HG03280 (cell line): ENCODE measurements around the gene RFTN1.

ENCODE experiments used
- ATAC-seq: cut with Tn5 transposase; IDR thresholded peaks from one replicate; pipeline ENCODE4 v1.9.1; 2021; ENCODE audit warnings: mild to moderate bottlenecking, moderate library complexity; ENCODE audit not compliant: unreplicated experiment

Gene RFTN1

GRCh38 chr3:16513141-16514020 lies at the start of gene RFTN1:
Gene RFTN1, minus strand, starts transcription at chr3:16513699. Its CDS starts 19,830 bp downstream, at chr3:16493869.
- no peak for ATAC-seq

- ATAC-seq: no peak
These were observed 46.3 kb upstream of the RFTN1 start for GRCh38 chr3:16559653-16560365.

- no peak for ATAC-seq
These were observed 40.6 kb upstream of the RFTN1 start for GRCh38 chr3:16554126-16554525.

GRCh38 chr3:16552757-16553156 lies 39.3 kb upstream of the RFTN1 start:
- no peak for ATAC-seq

- ATAC-seq: no peak
These were observed 38.0 kb upstream of the RFTN1 start for GRCh38 chr3:16551342-16551976.

GRCh38 chr3:16550676-16551341 lies 37.3 kb upstream of the RFTN1 start:
- peak; percentile 87 for ATAC-seq

- peak; percentile 14 for ATAC-seq
These were observed 36.8 kb upstream of the RFTN1 start for GRCh38 chr3:16550305-16550675.

GRCh38 chr3:16548721-16549120 lies 35.2 kb upstream of the RFTN1 start:
- no peak for ATAC-seq

- ATAC-seq: no peak
These were observed 34.3 kb upstream of the RFTN1 start for GRCh38 chr3:16547561-16548357.

- ATAC-seq: no peak
These were observed 32.9 kb upstream of the RFTN1 start for GRCh38 chr3:16546186-16547010.

GRCh38 chr3:16545413-16546185 lies 32.1 kb upstream of the RFTN1 start:
- no peak for ATAC-seq

- no peak for ATAC-seq
These were observed 29.9 kb upstream of the RFTN1 start for GRCh38 chr3:16543242-16543864.

GRCh38 chr3:16538507-16538906 lies 25.0 kb upstream of the RFTN1 start:
- ATAC-seq: no peak

- ATAC-seq: no peak
These were observed 23.5 kb upstream of the RFTN1 start for GRCh38 chr3:16536996-16537395.

GRCh38 chr3:16536344-16536663 lies 22.8 kb upstream of the RFTN1 start:
- ATAC-seq: no peak

- ATAC-seq: no peak
These were observed 21.3 kb upstream of the RFTN1 start for GRCh38 chr3:16534640-16535262.

- no peak for ATAC-seq
These were observed 20.6 kb upstream of the RFTN1 start for GRCh38 chr3:16533928-16534574.
